Osteocyte (in vitro differentiated cells): ENCODE measurements around the gene C6orf89. TPM values are rescaled to one million over a fixed set of nuclear protein-coding genes. Genes with fewer than 3 reads are reported as not detected.
A peak's percentile ranks its signal among the peaks of the same experiment; 100 is the strongest.
"Not testable (repeated sequence)": the region's sequence is repeated elsewhere in the genome, so short reads cannot be mapped to it uniquely, and the experiment has no call there.

Experiments
- DNase-seq: peaks from one replicate; pipeline ENCODE4 v3.0.0; 2021; ENCODE audit warnings: mixed read lengths; ENCODE audit not compliant: unreplicated experiment; ENCODE audit errors: extremely low spot score
- H3K27ac Mint-ChIP-seq: one replicate; pipeline ENCODE4 v1.8.0; 2021; ENCODE audit warnings: mild to moderate bottlenecking, mixed read lengths; ENCODE audit not compliant: unreplicated experiment
- H3K27me3 Mint-ChIP-seq: one replicate; pipeline ENCODE4 v1.8.0; 2021; ENCODE audit warnings: mixed read lengths; ENCODE audit not compliant: unreplicated experiment
- H3K36me3 Mint-ChIP-seq: one replicate; pipeline ENCODE4 v1.8.0; 2021; ENCODE audit warnings: mixed read lengths; ENCODE audit not compliant: unreplicated experiment
- H3K4me1 Mint-ChIP-seq: one replicate; pipeline ENCODE4 v1.8.0; 2021; ENCODE audit warnings: mixed read lengths; ENCODE audit not compliant: unreplicated experiment
- H3K4me3 Mint-ChIP-seq: one replicate; pipeline ENCODE4 v1.8.0; 2021; ENCODE audit warnings: mild to moderate bottlenecking, moderate library complexity, mixed read lengths; ENCODE audit not compliant: unreplicated experiment
- H3K9me3 Mint-ChIP-seq: one replicate; pipeline ENCODE4 v1.8.0; 2021; ENCODE audit warnings: mixed read lengths; ENCODE audit not compliant: unreplicated experiment
- CTCF ChIP-seq: fragments of 200-600 bp; sonication (generic); IDR thresholded peaks from 2 replicates; pipeline ENCODE4 v1.5.0; 2021; ENCODE audit warnings: antibody characterized with exemption, mild to moderate bottlenecking, moderate library complexity
- total RNA-seq: library from RNA; stranded (reverse); gene quantifications from 2 replicates; pipeline ENCODE4 v1.2.1, GENCODE V29; 2021

Gene C6orf89
- total RNA-seq, 1 donor from 2014 or later = 71.2 TPM

GRCh38 chr6:36933519-36933918, 47.8 kb downstream of the C6orf89 start:
- Mint-ChIP-seq H3K4me3 (no peak overlapping the region), H3K27me3 (no peaks in the 10 kb centered on the region), H3K4me1 (peaks cover 72% of the 10 kb centered on the region), H3K9me3 (no peaks in the 10 kb centered on the region), H3K36me3 (peaks cover 2% of the 10 kb centered on the region), H3K27ac (peak overlapping the region; percentile 0)
- TF ChIP-seq CTCF = no peak
- no peak for DNase-seq

- no peaks in the 10 kb centered on the region for H3K27me3 Mint-ChIP-seq
- H3K4me3 Mint-ChIP-seq = no peak overlapping the region
- TF ChIP-seq CTCF = no peak
- H3K4me1 Mint-ChIP-seq = peaks cover 60% of the 10 kb centered on the region
- no peak for DNase-seq
- H3K9me3 Mint-ChIP-seq = no peaks in the 10 kb centered on the region
- peaks cover 2% of the 10 kb centered on the region for H3K36me3 Mint-ChIP-seq
- peak overlapping the region; percentile 6 for H3K27ac Mint-ChIP-seq
Measured at GRCh38 chr6:36934901-36935300, 49.1 kb downstream of the C6orf89 start.

GRCh38 chr6:36936824-36937223, 51.1 kb downstream of the C6orf89 start:
- H3K9me3 Mint-ChIP-seq = no peaks in the 10 kb centered on the region
- H3K4me1 Mint-ChIP-seq = peaks cover 45% of the 10 kb centered on the region
- H3K4me3 Mint-ChIP-seq = no peak overlapping the region
- DNase-seq = no peak
- no peaks in the 10 kb centered on the region for H3K27me3 Mint-ChIP-seq
- H3K36me3 Mint-ChIP-seq = peaks cover 2% of the 10 kb centered on the region
- H3K27ac Mint-ChIP-seq = peak overlapping the region; percentile 50
- TF ChIP-seq CTCF = no peak

GRCh38 chr6:36937896-36938295, 52.1 kb downstream of the C6orf89 start:
- peaks cover 39% of the 10 kb centered on the region for H3K4me1 Mint-ChIP-seq
- no peak overlapping the region for H3K4me3 Mint-ChIP-seq
- TF ChIP-seq CTCF = no peak
- no peak for DNase-seq
- H3K27ac Mint-ChIP-seq = no peak overlapping the region
- H3K36me3 Mint-ChIP-seq = no peaks in the 10 kb centered on the region
- H3K9me3 Mint-ChIP-seq = no peaks in the 10 kb centered on the region
- no peaks in the 10 kb centered on the region for H3K27me3 Mint-ChIP-seq

GRCh38 chr6:36938536-36938935, 52.8 kb downstream of the C6orf89 start:
- no peak overlapping the region for H3K27ac Mint-ChIP-seq
- peaks cover 33% of the 10 kb centered on the region for H3K4me1 Mint-ChIP-seq
- no peak for DNase-seq
- no peaks in the 10 kb centered on the region for H3K36me3 Mint-ChIP-seq
- no peaks in the 10 kb centered on the region for H3K27me3 Mint-ChIP-seq
- no peaks in the 10 kb centered on the region for H3K9me3 Mint-ChIP-seq
- no peak overlapping the region for H3K4me3 Mint-ChIP-seq
- TF ChIP-seq CTCF = no peak

- H3K27me3 Mint-ChIP-seq, H3K4me3 Mint-ChIP-seq, H3K9me3 Mint-ChIP-seq, H3K36me3 Mint-ChIP-seq, H3K27ac Mint-ChIP-seq, DNase-seq: not testable (repeated sequence)
- peaks cover 28% of the 10 kb centered on the region for H3K4me1 Mint-ChIP-seq
Measured at GRCh38 chr6:36939005-36939404, 53.3 kb downstream of the C6orf89 start.
